HepG2 (cell line): ENCODE measurements around the gene KLC3. TPM values are rescaled to one million over a fixed set of nuclear protein-coding genes. Genes with fewer than 3 reads are reported as not detected.
A peak's percentile ranks its signal among the peaks of the same experiment; 100 is the strongest.

ENCODE experiments used
- ARHGAP35 ChIP-seq: sonication (generic); formaldehyde crosslinking; IDR thresholded peaks from 2 replicates; pipeline ENCODE4 v1.9.0; 2022; ENCODE audit warnings: mild to moderate bottlenecking, inconsistent platforms, moderate library complexity, missing genetic modification reagents, borderline replicate concordance
- ARNT2 ChIP-seq: sonication (generic); formaldehyde crosslinking; IDR thresholded peaks from 2 replicates; pipeline ENCODE4 v1.8.0; 2022; ENCODE audit warnings: mild to moderate bottlenecking, low read depth, missing genetic modification reagents, moderate library complexity
- ATF4 ChIP-seq, 2 experiments: fragments of 450-650 bp in 1 of 2; sonication (generic) in 1 of 2; formaldehyde crosslinking; IDR thresholded peaks; 2 replicates each; pipeline versions ENCODE4 v1.5.0 to v1.8.0; 2020 to 2022; ENCODE audit warnings: mild to moderate bottlenecking in 1 of 2, missing genetic modification reagents in 1 of 2
- CEBPB ChIP-seq: IDR thresholded peaks from 2 replicates; pipeline ENCODE4 v1.6.1; 2011; ENCODE audit warnings: low read depth, low read length, improper control_type of control experiment, borderline replicate concordance
- FOXO1 ChIP-seq: sonication (generic); formaldehyde crosslinking; IDR thresholded peaks from 2 replicates; pipeline ENCODE4 v1.4.0; 2020; ENCODE audit warnings: missing genetic modification reagents
- HNRNPK ChIP-seq: fragments of 200-400 bp; formaldehyde crosslinking; IDR thresholded peaks from 2 replicates; pipeline ENCODE4 v1.6.1; 2018; ENCODE audit warnings: low read length, low read depth, moderate library complexity, mild to moderate bottlenecking; ENCODE audit not compliant: poor library complexity, severe bottlenecking
- KLF13 ChIP-seq: sonication (generic); formaldehyde crosslinking; IDR thresholded peaks from 2 replicates; pipeline ENCODE4 v1.4.0; 2020; ENCODE audit warnings: mild to moderate bottlenecking, missing genetic modification reagents
- NFE2 ChIP-seq: sonication (generic); formaldehyde crosslinking; IDR thresholded peaks from 2 replicates; pipeline ENCODE4 v1.4.0; 2020; ENCODE audit warnings: missing genetic modification reagents
- NFYB ChIP-seq: sonication (generic); formaldehyde crosslinking; IDR thresholded peaks from 2 replicates; pipeline ENCODE4 v1.4.0; 2020; ENCODE audit warnings: missing genetic modification reagents
- PHF21A ChIP-seq: sonication (generic); formaldehyde crosslinking; IDR thresholded peaks from 2 replicates; pipeline ENCODE4 v1.5.0; 2020; ENCODE audit warnings: mild to moderate bottlenecking, missing genetic modification reagents
- SP1 ChIP-seq, 2 experiments: fragments of 450-650 bp in 1 of 2; sonication (generic) in 1 of 2; formaldehyde crosslinking in 1 of 2; IDR thresholded peaks; 2 replicates each; pipeline versions ENCODE4 v1.4.0 to v1.6.1; 2016 to 2020; ENCODE audit warnings: missing genetic modification reagents in 1 of 2
- TSC22D2 ChIP-seq: sonication (generic); formaldehyde crosslinking; IDR thresholded peaks from 2 replicates; pipeline ENCODE4 v1.5.1; 2020; ENCODE audit warnings: missing genetic modification reagents, mild to moderate bottlenecking, borderline replicate concordance
- ZNF230 ChIP-seq: sonication (generic); formaldehyde crosslinking; IDR thresholded peaks from 2 replicates; pipeline ENCODE4 v1.4.0; 2020; ENCODE audit warnings: mild to moderate bottlenecking, missing genetic modification reagents
- ZNF256 ChIP-seq: sonication (generic); formaldehyde crosslinking; conservative IDR thresholded peaks from 2 replicates; pipeline ENCODE4 v1.4.0; 2020; ENCODE audit warnings: missing genetic modification reagents
- ZNF33A ChIP-seq: sonication (generic); formaldehyde crosslinking; IDR thresholded peaks from 2 replicates; pipeline ENCODE4 v1.5.1; 2020; ENCODE audit warnings: missing genetic modification reagents, mild to moderate bottlenecking, moderate library complexity, borderline replicate concordance
- ZNF430 ChIP-seq: sonication (generic); formaldehyde crosslinking; IDR thresholded peaks from 2 replicates; pipeline ENCODE4 v1.9.0; 2021; ENCODE audit warnings: mild to moderate bottlenecking, missing genetic modification reagents
- ZNF432 ChIP-seq: sonication (generic); formaldehyde crosslinking; IDR thresholded peaks from 2 replicates; pipeline ENCODE4 v1.5.0; 2020; ENCODE audit warnings: missing genetic modification reagents, mild to moderate bottlenecking, borderline replicate concordance
- ZNF564 ChIP-seq: sonication (generic); formaldehyde crosslinking; IDR thresholded peaks from 2 replicates; pipeline ENCODE4 v1.8.1; 2023; ENCODE audit warnings: mild to moderate bottlenecking, missing genetic modification reagents
- ZNF782 ChIP-seq: sonication (generic); formaldehyde crosslinking; IDR thresholded peaks from 2 replicates; pipeline ENCODE4 v1.4.0; 2020; ENCODE audit warnings: missing genetic modification reagents, mild to moderate bottlenecking, borderline replicate concordance
- ZNF800 ChIP-seq: sonication (generic); formaldehyde crosslinking; IDR thresholded peaks from 2 replicates; pipeline ENCODE4 v1.4.0; 2020; ENCODE audit warnings: missing genetic modification reagents
- polyA plus RNA-seq, 8 experiments: library from polyadenylated mRNA; depleted of rRNA in 3 of 8; stranded (reverse) in 7 of 8; unstranded in 1 of 8; fragments of >200 nt; fragmentation: Illumina TruSeq in 4 of 8; extraction: Trizol in 4 of 8; gene quantifications; 2 replicates each; pipeline versions ENCODE4 v1.2.1 to v1.2.3, GENCODE V29; 2011 to 2016; ENCODE audit warnings: low read depth in 4 of 8, missing spikeins in 1 of 8, mixed read lengths in 1 of 8; ENCODE audit not compliant: insufficient read depth in 1 of 8
- total RNA-seq, 5 experiments: library from RNA; depleted of rRNA; stranded (reverse); fragments of >200 nt; fragmentation: Illumina TruSeq; extraction: Trizol; gene quantifications; 2 replicates each; pipeline ENCODE4 v1.2.3, GENCODE V29; 2016; ENCODE audit warnings: low read depth in 1 of 5
- TF ChIP-seq, protein P1 (sequence below): IDR thresholded peaks from 2 replicates; pipeline ENCODE4 v1.6.1; 2016; ENCODE audit warnings: missing genetic modification reagents, missing compliant biosample characterization
- TF ChIP-seq, protein P2 (sequence below): sonication (generic); formaldehyde crosslinking; IDR thresholded peaks from 2 replicates; pipeline ENCODE4 v1.8.0; 2022; ENCODE audit warnings: missing genetic modification reagents, mild to moderate bottlenecking, inconsistent platforms, borderline replicate concordance

KLC3 gene
- total and polyA plus RNA-seq, 2 of the 13 experiments (the other 11 are each of a cell fraction or from before 2014, with no cell fraction given): 0.13 TPM; not detected in 1

DNA sequence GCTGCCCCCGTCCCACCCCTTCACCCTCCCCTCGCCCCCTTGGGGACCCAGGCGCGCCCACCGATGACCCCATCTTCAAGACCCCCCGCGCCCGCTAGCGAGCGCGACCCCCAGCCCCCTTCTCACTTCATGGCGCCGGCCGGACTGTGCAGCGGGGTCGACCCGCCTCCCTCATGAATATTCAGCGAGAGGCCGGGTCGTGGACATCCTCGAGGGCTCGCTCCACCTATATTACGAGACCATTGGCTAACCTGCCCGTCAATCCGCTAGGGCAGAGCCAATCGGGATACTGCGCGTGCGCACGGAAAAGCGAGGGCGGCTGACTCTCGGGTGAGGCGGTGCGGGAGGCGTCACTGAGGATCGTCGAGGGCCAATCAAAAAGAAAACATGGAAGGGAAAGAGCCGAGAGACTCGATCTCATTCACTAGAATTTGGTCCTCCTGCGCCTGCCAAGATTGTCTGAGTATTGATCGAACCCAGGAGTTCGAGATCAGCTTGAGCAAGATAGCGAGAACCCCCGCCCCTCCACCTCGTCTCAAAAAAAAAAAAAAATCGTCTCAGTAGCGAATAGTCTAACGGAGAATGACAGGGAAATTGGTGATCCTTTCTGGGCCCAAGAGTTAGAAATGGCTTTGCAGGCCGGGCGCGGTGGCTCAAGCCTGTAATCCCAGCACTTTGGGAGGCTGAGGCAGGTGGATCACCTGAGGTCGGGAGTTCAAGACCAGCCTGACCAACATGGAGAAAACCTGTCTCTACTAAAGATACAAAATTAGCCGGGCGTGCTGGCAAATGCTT is 30.1 kb downstream of the KLC3 start, which contains the start of gene ERCC2 (continued):
- TF ChIP-seq CEBPB (no peak), ZNF800 (no peak), ZNF782 (CRISPR knock-in tag) (no peak), FOXO1 (CRISPR knock-in tag) (no peak), ARNT2 (CRISPR knock-in tag) (no peak), ARHGAP35 (CRISPR knock-in tag) (no peak), TSC22D2 (no peak), ZNF430 (CRISPR knock-in tag) (0 out of 2 replicates have a peak, but pooled peaks have one; percentile 33), ZNF432 (CRISPR knock-in tag) (no peak), ZNF230 (no peak), ZNF256 (CRISPR knock-in tag) (no peak), PHF21A (CRISPR knock-in tag) (peak; percentile 60; the same call in 1 of the 2 replicates), NFYB (CRISPR knock-in tag) (peak; percentile 96), ZNF33A (CRISPR knock-in tag) (no peak), NFE2 (CRISPR knock-in tag) (no peak), SP1 (IDR thresholded peaks at IDR 0.05) (no peak), SP1 (CRISPR knock-in tag; IDR thresholded peaks at IDR 0.05) (peak; percentile 78), KLF13 (CRISPR knock-in tag) (no peak), ZNF564 (CRISPR knock-in tag) (no peak), ATF4 (CRISPR knock-in tag; IDR thresholded peaks at IDR 0.05) (no peak), HNRNPK (peak; percentile 66)
- TF ChIP-seq, protein P1, sequence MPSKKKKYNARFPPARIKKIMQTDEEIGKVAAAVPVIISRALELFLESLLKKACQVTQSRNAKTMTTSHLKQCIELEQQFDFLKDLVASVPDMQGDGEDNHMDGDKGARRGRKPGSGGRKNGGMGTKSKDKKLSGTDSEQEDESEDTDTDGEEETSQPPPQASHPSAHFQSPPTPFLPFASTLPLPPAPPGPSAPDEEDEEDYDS (CRISPR knock-in tag): peak; percentile 79
- TF ChIP-seq, protein P2, sequence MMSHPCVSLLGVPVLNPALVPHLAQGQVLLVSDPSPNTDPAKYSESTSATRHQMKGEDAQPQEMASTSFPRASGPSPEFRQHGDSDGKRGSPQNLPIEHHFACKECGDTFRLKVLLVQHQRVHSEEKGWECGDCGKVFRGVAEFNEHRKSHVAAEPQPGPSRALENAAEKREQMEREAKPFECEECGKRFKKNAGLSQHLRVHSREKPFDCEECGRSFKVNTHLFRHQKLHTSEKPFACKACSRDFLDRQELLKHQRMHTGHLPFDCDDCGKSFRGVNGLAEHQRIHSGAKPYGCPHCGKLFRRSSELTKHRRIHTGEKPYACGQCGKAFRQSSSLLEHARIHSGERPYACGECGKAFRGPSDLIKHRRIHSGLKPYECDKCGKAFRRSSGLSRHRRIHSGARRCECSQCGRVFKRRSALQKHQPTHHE (CRISPR knock-in tag): no peak
